A549 (cell line): ENCODE measurements around the gene CLMN. TPM values are rescaled to one million over a fixed set of nuclear protein-coding genes. Genes with fewer than 3 reads are reported as not detected.

ENCODE experiments used
- ATAC-seq, 2 experiments: fragments of 200-7000 bp in 1 of 2; fragments of >200 bp in 1 of 2; cut with Nextera tagmentation in 1 of 2; cut with Tn5 transposase in 1 of 2; 3 replicates each; pipeline versions ENCODE4 v1.8.0 to v1.9.1; 2018 to 2020; ENCODE audit warnings: mild to moderate bottlenecking in 1 of 2, moderate library complexity in 1 of 2
- CTCF ChIA-PET: fragments of 300-600 bp; sonication (Branson Sonifier 250); formaldehyde crosslinking; extraction: SDS; loops from one replicate; lab custom pipeline; 2021; ENCODE audit warnings: antibody characterized with exemption, inconsistent platforms; lab: Yijun Ruan, JAX
- POLR2A ChIA-PET: fragments of 350-600 bp; formaldehyde crosslinking; extraction: SDS; loops from one replicate; lab custom pipeline; 2021; ENCODE audit warnings: antibody characterized with exemption, inconsistent platforms; lab: Yijun Ruan, JAX
- DNase-seq, 2 experiments: peaks; one replicate each; pipeline versions ENCODE4 v3.0.0 to v3.0.0-alpha.2; 2011 to 2016; ENCODE audit warnings: low read depth in 1 of 2, low spot score in 1 of 2
- FAIRE-seq: peaks from 2 replicates; lab custom pipeline; 2011; peaks lifted over from hg19 to GRCh38; lab: Jason Lieb, UNC
- H3K27ac ChIP-seq, 2 experiments: fragments of >200 bp; sonication (Bioruptor Twin); formaldehyde crosslinking; 3 replicates each; pipeline ENCODE4 v1.5.1; 2016 to 2017
- H3K4me1 ChIP-seq: fragments of >200 bp; sonication (Bioruptor Twin); formaldehyde crosslinking; 3 replicates; pipeline ENCODE4 v1.6.1; 2016
- H3K4me2 ChIP-seq: fragments of >200 bp; sonication (Bioruptor Twin); formaldehyde crosslinking; 3 replicates; pipeline ENCODE4 v1.6.1; 2016
- H3K4me3 ChIP-seq: fragments of >200 bp; sonication (Bioruptor Twin); formaldehyde crosslinking; 3 replicates; pipeline ENCODE4 v1.5.1; 2016
- H3K9me3 ChIP-seq: fragments of >200 bp; sonication (Bioruptor Twin); formaldehyde crosslinking; 3 replicates; pipeline ENCODE4 v1.6.1; 2016
- CBX8 ChIP-seq: fragments of 200-600 bp; sonication (generic); IDR thresholded peaks from 2 replicates; pipeline ENCODE4 v1.6.1; 2016
- EHMT2 ChIP-seq: fragments of 200-600 bp; sonication (generic); IDR thresholded peaks from 2 replicates; pipeline ENCODE4 v1.6.1; 2016; ENCODE audit warnings: antibody characterized with exemption, low read depth, mild to moderate bottlenecking, moderate library complexity
- FOSB ChIP-seq: fragments of 250-450 bp; sonication (Bioruptor Pico); IDR thresholded peaks from 2 replicates; pipeline ENCODE4 v1.5.0; 2020; ENCODE audit warnings: mild to moderate bottlenecking, moderate library complexity
- GATA3 ChIP-seq: IDR thresholded peaks from 2 replicates; pipeline ENCODE4 v1.6.1; 2012; ENCODE audit warnings: borderline replicate concordance
- POLR2A ChIP-seq: IDR thresholded peaks from 2 replicates; pipeline ENCODE4 v1.6.1; 2012; ENCODE audit warnings: mild to moderate bottlenecking, low read length
- POLR2AphosphoS2 ChIP-seq: conservative IDR thresholded peaks from 2 replicates; pipeline ENCODE4 v1.6.1; 2012; ENCODE audit warnings: low read length, improper control_type of control experiment, inconsistent platforms
- TP53 ChIP-seq: fragments of 250-450 bp; sonication (Bioruptor Pico); IDR thresholded peaks from 2 replicates; pipeline ENCODE4 v1.5.0; 2021; ENCODE audit warnings: mild to moderate bottlenecking, moderate library complexity
- WGBS: methylation state at CpG from one replicate; pipeline ENCODE4 v1.1.6; 2017; ENCODE audit errors: missing lambda C conversion rate; 5-methylcytosine and 5-hydroxymethylcytosine counted together
- polyA plus RNA-seq, 4 experiments: library from polyadenylated mRNA; depleted of rRNA in 3 of 4; stranded (reverse); fragments of >200 nt; fragmentation: RNase III in 1 of 4; extraction: RNeasy Plus Mini Kit Qiagen cat#74134 plus additional on column Dnase treatment in 1 of 4; gene quantifications; 2 replicates in 3 of 4; 3 replicates in 1 of 4; pipeline ENCODE4 v1.2.3, GENCODE V29; 2011 to 2017
- TF ChIP-seq, protein P1 (sequence below): fragments of 250-450 bp; sonication (Bioruptor Pico); IDR thresholded peaks from 2 replicates; pipeline ENCODE4 v1.5.0; 2021; ENCODE audit warnings: mild to moderate bottlenecking, moderate library complexity, borderline replicate concordance
- TF ChIP-seq, protein P2 (sequence below): fragments of >200 bp; sonication (Bioruptor Twin); formaldehyde crosslinking; IDR thresholded peaks from 3 replicates; pipeline ENCODE4 v1.5.1; 2016
- TF ChIP-seq, protein P3 (sequence below): fragments of 150-350 bp; IDR thresholded peaks from 2 replicates; pipeline ENCODE4 v1.6.1; 2014; ENCODE audit warnings: low read depth, mild to moderate bottlenecking, low read length

Gene CLMN
- polyA plus RNA-seq, 2 of the 4 experiments (the other 2 are of a cell fraction), result 2.9 to 10.6 TPM

DNA sequence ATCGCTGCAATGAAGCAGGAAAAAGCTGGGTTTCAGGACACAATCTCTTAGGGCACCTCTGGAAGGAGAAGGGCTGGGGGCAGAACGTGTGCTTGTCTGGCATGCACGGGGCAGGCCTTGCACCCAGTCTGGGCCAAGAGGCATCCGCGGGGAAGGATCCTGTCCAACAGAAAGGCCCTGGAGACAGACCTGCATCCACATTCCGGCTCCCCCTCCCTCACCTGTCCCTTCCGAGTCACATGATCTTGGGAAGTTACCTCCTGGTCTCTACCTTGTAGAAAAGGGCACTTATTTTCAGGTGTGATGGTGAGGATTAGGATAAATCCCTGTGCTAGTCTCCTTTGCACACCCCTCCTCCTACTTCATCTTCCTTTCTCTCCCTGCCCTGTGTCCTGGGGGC, 25.4 kb downstream of the CLMN start:
- POLR2A ChIA-PET, result no interaction called here

DNA sequence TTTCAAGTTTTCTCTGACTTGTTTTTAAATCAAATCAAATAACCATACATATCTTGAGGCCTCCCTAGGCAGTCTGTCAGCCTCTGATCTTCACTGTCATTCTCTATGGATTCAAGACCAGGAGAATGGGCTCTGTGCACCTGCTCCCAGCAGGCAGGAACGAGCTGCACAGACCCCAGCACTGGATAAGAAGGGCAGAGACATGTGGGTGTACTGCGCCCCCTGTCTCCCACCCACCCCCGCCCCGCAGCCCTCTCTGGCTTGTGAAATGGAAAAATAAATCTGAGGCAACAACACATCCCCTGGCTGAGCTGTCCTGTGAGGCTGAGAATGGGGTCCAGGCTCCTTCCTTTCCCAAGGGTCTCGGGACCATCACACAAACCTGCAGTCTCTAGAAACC, 26.3 kb downstream of the CLMN start:
- WGBS, result 75% methylated on average over 5 of the region's 5 CpGs
- CTCF ChIA-PET, result no interaction called here
- POLR2A ChIA-PET, result no interaction called here

More for the DNA sequence above, 25.4 kb downstream of the CLMN start:
- CTCF ChIA-PET, result interaction anchor here (0.9 kb wide), 1 partner anchor 12 kb away, joined by 3 read pairs; no protein-coding TSS in a partner anchor
- Histone ChIP-seq H3K9me3 (no peaks in the 10 kb centered on the region), H3K4me1 (peaks cover 25% of the 10 kb centered on the region), H3K27ac (peak overlapping the region in 1 of 2 experiments; percentile 51; a peak in 1 of 6 replicates), H3K4me3 (no peak overlapping the region), H3K4me2 (no peak overlapping the region)
- FAIRE-seq, result no peak
- TF ChIP-seq, protein P1, sequence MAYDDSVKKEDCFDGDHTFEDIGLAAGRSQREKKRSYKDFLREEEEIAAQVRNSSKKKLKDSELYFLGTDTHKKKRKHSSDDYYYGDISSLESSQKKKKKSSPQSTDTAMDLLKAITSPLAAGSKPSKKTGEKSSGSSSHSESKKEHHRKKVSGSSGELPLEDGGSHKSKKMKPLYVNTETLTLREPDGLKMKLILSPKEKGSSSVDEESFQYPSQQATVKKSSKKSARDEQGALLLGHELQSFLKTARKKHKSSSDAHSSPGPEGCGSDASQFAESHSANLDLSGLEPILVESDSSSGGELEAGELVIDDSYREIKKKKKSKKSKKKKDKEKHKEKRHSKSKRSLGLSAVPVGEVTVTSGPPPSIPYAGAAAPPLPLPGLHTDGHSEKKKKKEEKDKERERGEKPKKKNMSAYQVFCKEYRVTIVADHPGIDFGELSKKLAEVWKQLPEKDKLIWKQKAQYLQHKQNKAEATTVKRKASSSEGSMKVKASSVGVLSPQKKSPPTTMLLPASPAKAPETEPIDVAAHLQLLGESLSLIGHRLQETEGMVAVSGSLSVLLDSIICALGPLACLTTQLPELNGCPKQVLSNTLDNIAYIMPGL, result no peak
- TF ChIP-seq CBX8, result no peak
- TF ChIP-seq, protein P2, sequence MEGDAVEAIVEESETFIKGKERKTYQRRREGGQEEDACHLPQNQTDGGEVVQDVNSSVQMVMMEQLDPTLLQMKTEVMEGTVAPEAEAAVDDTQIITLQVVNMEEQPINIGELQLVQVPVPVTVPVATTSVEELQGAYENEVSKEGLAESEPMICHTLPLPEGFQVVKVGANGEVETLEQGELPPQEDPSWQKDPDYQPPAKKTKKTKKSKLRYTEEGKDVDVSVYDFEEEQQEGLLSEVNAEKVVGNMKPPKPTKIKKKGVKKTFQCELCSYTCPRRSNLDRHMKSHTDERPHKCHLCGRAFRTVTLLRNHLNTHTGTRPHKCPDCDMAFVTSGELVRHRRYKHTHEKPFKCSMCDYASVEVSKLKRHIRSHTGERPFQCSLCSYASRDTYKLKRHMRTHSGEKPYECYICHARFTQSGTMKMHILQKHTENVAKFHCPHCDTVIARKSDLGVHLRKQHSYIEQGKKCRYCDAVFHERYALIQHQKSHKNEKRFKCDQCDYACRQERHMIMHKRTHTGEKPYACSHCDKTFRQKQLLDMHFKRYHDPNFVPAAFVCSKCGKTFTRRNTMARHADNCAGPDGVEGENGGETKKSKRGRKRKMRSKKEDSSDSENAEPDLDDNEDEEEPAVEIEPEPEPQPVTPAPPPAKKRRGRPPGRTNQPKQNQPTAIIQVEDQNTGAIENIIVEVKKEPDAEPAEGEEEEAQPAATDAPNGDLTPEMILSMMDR, result no peak
- no peak for ATAC-seq
- DNase-seq, result no peak
- WGBS, result 86% methylated on average over 7 of the region's 7 CpGs

More for the DNA sequence above, 26.3 kb downstream of the CLMN start:
- no peak for TF ChIP-seq TP53
- TF ChIP-seq GATA3, result no peak
- TF ChIP-seq, protein P1, result no peak
- no peak for TF ChIP-seq FOSB
- TF ChIP-seq POLR2AphosphoS2, result no peak
- TF ChIP-seq EHMT2, result no peak
- TF ChIP-seq, protein P2, result no peak
- TF ChIP-seq, protein P3, sequence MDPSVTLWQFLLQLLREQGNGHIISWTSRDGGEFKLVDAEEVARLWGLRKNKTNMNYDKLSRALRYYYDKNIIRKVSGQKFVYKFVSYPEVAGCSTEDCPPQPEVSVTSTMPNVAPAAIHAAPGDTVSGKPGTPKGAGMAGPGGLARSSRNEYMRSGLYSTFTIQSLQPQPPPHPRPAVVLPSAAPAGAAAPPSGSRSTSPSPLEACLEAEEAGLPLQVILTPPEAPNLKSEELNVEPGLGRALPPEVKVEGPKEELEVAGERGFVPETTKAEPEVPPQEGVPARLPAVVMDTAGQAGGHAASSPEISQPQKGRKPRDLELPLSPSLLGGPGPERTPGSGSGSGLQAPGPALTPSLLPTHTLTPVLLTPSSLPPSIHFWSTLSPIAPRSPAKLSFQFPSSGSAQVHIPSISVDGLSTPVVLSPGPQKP, result no peak
- no peak for TF ChIP-seq POLR2A
- Histone ChIP-seq H3K9me3 (no peaks in the 10 kb centered on the region), H3K4me2 (no peak overlapping the region), H3K27ac (0 out of 6 replicates have a peak overlapping the region, but pooled peaks of 1 of the 2 experiments have one; percentile 21), H3K4me3 (no peak overlapping the region), H3K4me1 (peaks cover 25% of the 10 kb centered on the region)
- ATAC-seq (no peak), DNase-seq (no peak), FAIRE-seq (no peak)
